Esophagus squamous epithelium (tissue), 5 donors: Measurements from ENCODE around the gene RC3H2. TPM values are rescaled to one million over a fixed set of nuclear protein-coding genes. Genes with fewer than 3 reads are reported as not detected.
"Not testable (repeated sequence)": the region's sequence is repeated elsewhere in the genome, so short reads cannot be mapped to it uniquely, and the experiment has no call there.

Experiments used
- DNase-seq: peaks from one replicate; lab custom pipeline; 2025; lab: John Stamatoyannopoulos, UW
- H3K27ac ChIP-seq, 4 donors: fragments of 200-600 bp; sonication (generic); one replicate each; pipeline ENCODE4 v1.5.1; 2016 to 2019; ENCODE audit warnings: mild to moderate bottlenecking in 1 of 4
- H3K27me3 ChIP-seq, 4 donors: fragments of 200-600 bp; sonication (generic); 1 replicate in 3 of 4; 2 replicates in 1 of 4; pipeline versions ENCODE4 v1.5.1 to v1.6.0; 2017 to 2021; ENCODE audit warnings: antibody characterized with exemption in 1 of 4
- H3K36me3 ChIP-seq, 3 donors: fragments of 200-600 bp; sonication (generic); one replicate each; pipeline ENCODE4 v1.5.1; 2016 to 2019
- H3K4me1 ChIP-seq, 3 donors: fragments of 200-600 bp; sonication (generic); one replicate each; pipeline ENCODE4 v1.5.1; 2017 to 2019
- H3K4me3 ChIP-seq, 4 donors: fragments of 200-600 bp; sonication (generic); 1 replicate in 3 of 4; 2 replicates in 1 of 4; pipeline ENCODE4 v1.5.1; 2016 to 2019; ENCODE audit warnings: mild to moderate bottlenecking in 2 of 4, moderate library complexity in 1 of 4
- H3K9me3 ChIP-seq, 3 donors: fragments of 200-600 bp; sonication (generic); one replicate each; pipeline ENCODE4 v1.5.1; 2016 to 2019
- POLR2A ChIP-seq, 4 donors: fragments of 450-650 bp; IDR thresholded peaks; one replicate each; pipeline ENCODE4 v1.6.1; 2017; ENCODE audit warnings: antibody characterized with exemption in 4 of 4, mild to moderate bottlenecking in 4 of 4, moderate library complexity in 3 of 4
- WGBS, 2 donors: methylation state at CpG; one replicate each; pipeline ENCODE4 v1.1.5; 2018; 5-methylcytosine and 5-hydroxymethylcytosine counted together
- intact Hi-C: fragments of 100-400 bp; cut with DNase I; formaldehyde crosslinking; loops from one replicate; pipeline ENCODE4 v1.15.0; 2022
- total RNA-seq, 4 donors: library from RNA; depleted of rRNA; stranded (reverse); fragments of >200 nt; gene quantifications; one replicate each; pipeline ENCODE4 v1.1.0, GENCODE V29; 2016
- TF ChIP-seq, protein P1 (sequence below), 6 experiments: fragments of 450-650 bp in 4 of 6; fragments of 200-600 bp in 2 of 6; sonication (generic) in 2 of 6; IDR thresholded peaks; one replicate each; pipeline ENCODE4 v1.5.1; 2016 to 2019; ENCODE audit warnings: antibody characterized with exemption in 6 of 6, mild to moderate bottlenecking in 4 of 6, moderate library complexity in 4 of 6
- donor health status: DM: yes; HTN: yes; CAD: no.

RC3H2 gene
- total RNA-seq, 4 donors from 2014 or later = 24.6 to 46.3 (median 30.2) TPM

GRCh38 chr9:122860319-122861142, 44.6 kb downstream of the RC3H2 start:
- intact Hi-C loops = no loop called here
- WGBS, 2 donors = 75 to 78% methylated on average over 8 of the region's 8 CpGs
- TF ChIP-seq, protein P1, sequence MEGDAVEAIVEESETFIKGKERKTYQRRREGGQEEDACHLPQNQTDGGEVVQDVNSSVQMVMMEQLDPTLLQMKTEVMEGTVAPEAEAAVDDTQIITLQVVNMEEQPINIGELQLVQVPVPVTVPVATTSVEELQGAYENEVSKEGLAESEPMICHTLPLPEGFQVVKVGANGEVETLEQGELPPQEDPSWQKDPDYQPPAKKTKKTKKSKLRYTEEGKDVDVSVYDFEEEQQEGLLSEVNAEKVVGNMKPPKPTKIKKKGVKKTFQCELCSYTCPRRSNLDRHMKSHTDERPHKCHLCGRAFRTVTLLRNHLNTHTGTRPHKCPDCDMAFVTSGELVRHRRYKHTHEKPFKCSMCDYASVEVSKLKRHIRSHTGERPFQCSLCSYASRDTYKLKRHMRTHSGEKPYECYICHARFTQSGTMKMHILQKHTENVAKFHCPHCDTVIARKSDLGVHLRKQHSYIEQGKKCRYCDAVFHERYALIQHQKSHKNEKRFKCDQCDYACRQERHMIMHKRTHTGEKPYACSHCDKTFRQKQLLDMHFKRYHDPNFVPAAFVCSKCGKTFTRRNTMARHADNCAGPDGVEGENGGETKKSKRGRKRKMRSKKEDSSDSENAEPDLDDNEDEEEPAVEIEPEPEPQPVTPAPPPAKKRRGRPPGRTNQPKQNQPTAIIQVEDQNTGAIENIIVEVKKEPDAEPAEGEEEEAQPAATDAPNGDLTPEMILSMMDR (IDR thresholded peaks at IDR 0.05) = no peak
- no peak for TF ChIP-seq POLR2A (IDR thresholded peaks at IDR 0.05)
- Histone ChIP-seq H3K4me3 (no peak overlapping the region), H3K27ac (no peak overlapping the region), H3K4me1 (no peaks in the 10 kb centered on the region), H3K36me3 (peaks cover 0 to 96% (median 12%) of the 10 kb centered on the region in 3 donors), H3K9me3 (no peaks in the 10 kb centered on the region), H3K27me3 (no peaks in the 10 kb centered on the region)
- no peak for DNase-seq

GRCh38 chr9:122857815-122858214, 47.3 kb downstream of the RC3H2 start:
- Histone ChIP-seq H3K36me3 (peaks cover 6 to 97% (median 31%) of the 10 kb centered on the region in 3 donors), H3K27me3 (no peaks in the 10 kb centered on the region), H3K4me3 (no peak overlapping the region), H3K9me3 (no peaks in the 10 kb centered on the region), H3K27ac (no peak overlapping the region), H3K4me1 (no peaks in the 10 kb centered on the region)
- DNase-seq = no peak
- intact Hi-C loops = no loop called here
- 90 to 94% methylated on average over 3 of the region's 3 CpGs for WGBS, 2 donors
- TF ChIP-seq, protein P1 (IDR thresholded peaks at IDR 0.05) = no peak
- no peak for TF ChIP-seq POLR2A (IDR thresholded peaks at IDR 0.05)

DNA sequence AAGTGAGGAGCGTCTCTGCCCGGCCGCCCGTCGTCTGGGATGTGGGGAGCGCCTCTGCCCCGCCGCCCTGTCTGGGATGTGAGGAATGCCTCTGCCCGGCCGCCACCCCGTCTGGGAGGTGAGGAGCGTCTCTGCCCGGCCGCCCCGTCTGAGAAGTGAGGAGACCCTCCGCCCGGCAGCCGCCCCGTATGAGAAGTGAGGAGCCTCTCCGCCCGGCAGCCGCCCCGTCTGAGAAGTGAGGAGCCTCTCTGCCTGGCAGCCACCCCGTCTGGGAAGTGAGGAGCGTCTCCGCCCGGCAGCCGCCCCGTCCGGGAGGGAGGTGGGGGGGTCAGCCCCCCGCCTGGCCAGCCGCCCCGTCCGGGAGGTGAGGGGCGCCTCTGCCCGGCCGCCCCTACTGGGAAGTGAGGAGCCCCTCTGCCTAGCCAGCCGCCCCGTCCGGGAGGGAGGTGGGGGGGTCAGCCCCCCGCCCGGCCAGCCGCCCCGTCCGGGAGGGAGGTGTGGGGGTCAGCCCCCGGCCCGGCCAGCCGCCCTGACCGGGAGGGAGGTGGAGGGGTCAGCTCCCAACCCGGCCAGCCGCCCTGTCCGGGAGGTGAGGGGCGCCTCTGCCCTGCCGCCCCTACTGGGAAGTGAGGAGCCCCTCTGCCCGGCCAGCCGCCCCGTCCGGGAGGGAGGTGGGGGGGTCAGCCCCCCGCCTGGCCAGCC, 52.9 kb downstream of the RC3H2 start:
- H3K27ac ChIP-seq, DNase-seq, H3K4me1 ChIP-seq, H3K9me3 ChIP-seq, intact Hi-C loops, H3K27me3 ChIP-seq, H3K4me3 ChIP-seq: not testable (repeated sequence)
- H3K36me3 ChIP-seq = peaks cover 12 to 98% (median 40%) of the 10 kb centered on the region in 3 donors
- no CpG with 5 or more reads among the region's 59 CpGs for WGBS, 2 donors

DNA sequence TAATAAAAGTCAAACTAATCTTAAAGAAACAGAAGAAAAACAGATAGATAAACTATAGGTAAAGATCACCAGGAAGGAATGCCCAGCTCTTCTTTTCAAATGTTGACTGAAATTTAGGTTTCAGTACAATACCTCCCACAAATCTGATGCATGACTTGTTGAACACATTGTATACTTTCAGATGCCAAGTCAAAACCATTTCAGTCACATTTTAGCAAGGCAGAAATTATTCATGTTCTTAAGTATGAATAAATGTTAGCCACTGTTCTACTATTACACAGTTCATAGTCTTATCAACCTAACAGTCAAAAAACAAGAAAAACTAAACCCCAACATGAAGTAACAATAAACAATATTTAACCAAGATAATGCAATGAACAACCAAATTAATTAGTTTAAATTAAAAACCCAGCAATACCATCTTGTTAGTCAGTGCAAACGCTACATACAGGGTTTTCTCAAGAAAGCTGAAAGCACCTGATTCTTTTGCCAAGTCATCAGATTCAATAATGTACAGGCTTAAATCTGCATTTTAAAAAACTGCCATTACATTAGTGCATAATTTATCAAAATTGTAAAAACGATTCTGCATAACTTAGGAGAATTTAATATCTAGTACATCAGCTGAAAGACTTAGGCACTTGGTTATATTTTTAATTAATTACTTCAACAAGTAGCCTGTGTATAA, 56.8 kb downstream of the RC3H2 start:
- no peaks in the 10 kb centered on the region for H3K4me1 ChIP-seq
- no peak for DNase-seq
- no peak for TF ChIP-seq POLR2A (IDR thresholded peaks at IDR 0.05)
- TF ChIP-seq, protein P1 (IDR thresholded peaks at IDR 0.05) = no peak
- H3K36me3 ChIP-seq = peaks cover 7 to 82% (median 10%) of the 10 kb centered on the region in 3 donors
- 74 to 78% methylated on average over 2 of the region's 2 CpGs for WGBS, 2 donors
- H3K27ac ChIP-seq = no peak overlapping the region
- H3K27me3 ChIP-seq = no peaks in the 10 kb centered on the region
- no peaks in the 10 kb centered on the region for H3K9me3 ChIP-seq
- no peak overlapping the region for H3K4me3 ChIP-seq
- intact Hi-C loops = no loop called here

DNA sequence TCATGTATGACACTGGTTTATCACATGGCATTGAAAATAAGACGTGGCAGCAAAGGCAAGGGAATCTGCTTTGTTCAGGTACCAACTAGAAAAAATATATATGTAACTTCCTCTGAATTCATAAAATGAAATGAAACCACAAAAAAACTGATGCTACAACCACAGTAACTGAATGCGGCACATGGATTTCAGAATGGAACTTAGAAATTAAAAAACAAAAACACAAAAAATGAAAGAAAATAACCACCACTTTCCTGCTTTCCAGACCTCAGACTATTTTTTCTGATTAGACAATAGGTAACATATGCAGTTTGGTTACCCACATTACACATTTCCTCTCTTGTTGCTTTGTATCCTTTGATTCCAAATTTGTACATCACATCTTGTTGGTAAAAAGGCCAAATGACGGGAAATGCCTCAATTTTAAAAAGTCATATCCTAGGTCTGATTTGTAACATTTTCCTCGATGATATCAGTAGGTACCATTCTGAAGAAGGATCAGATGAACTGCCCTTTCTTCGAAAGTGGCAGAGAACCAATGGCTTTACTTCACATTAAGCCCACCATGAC, 58.7 kb downstream of the RC3H2 start:
- no peaks in the 10 kb centered on the region for H3K4me1 ChIP-seq
- 89 to 91% methylated on average over 5 of the region's 5 CpGs for WGBS, 2 donors
- H3K27me3 ChIP-seq = no peaks in the 10 kb centered on the region
- no peaks in the 10 kb centered on the region for H3K9me3 ChIP-seq
- TF ChIP-seq, protein P1 (IDR thresholded peaks at IDR 0.05) = no peak
- TF ChIP-seq POLR2A (IDR thresholded peaks at IDR 0.05) = no peak
- intact Hi-C loops = no loop called here
- no peak for DNase-seq
- H3K4me3 ChIP-seq = no peak overlapping the region
- peaks cover 6 to 65% (median 9%) of the 10 kb centered on the region in 3 donors for H3K36me3 ChIP-seq
- H3K27ac ChIP-seq = no peak overlapping the region
